ENCODE data around the gene NR1I2. TPM values are rescaled to one million over a fixed set of nuclear protein-coding genes. Genes with fewer than 3 reads are reported as not detected.
A peak's percentile ranks its signal among the peaks of the same experiment; 100 is the strongest.

The NR1I2 gene
- total RNA-seq, 4 donors from 2014 or later, result 78.0 to 271 (median 158) TPM

GRCh38 chr3:119768668-119769393 is 13.1 kb upstream of the NR1I2 start:
- 69 to 90% methylated on average over 3 to 9 of the region's 9 CpGs for whole genome bisulfite sequencing, 2 donors (ENCODE audit: low coverage in 1 of 2)
- in situ Hi-C loops (cut with MboI; ENCODE audit: low pct_ligation_motif_present in 1 of 4, low pct_unique_long_range_greater_than_20kb in 1 of 4, low sequenced_read_pairs in 3 of 4), result no loop called here
- H3K27ac ChIP-seq, result peak overlapping the region in 3 of 4 donors; percentile 4 to 68 (median 66)
- H3K4me1 ChIP-seq, result peaks cover 0 to 7% (median 0%) of the 10 kb centered on the region in 4 donors
- H3K27me3 ChIP-seq, result no peaks in the 10 kb centered on the region
- no peak overlapping the region for H3K4me3 ChIP-seq
- TF ChIP-seq POLR2AphosphoS5 (IDR thresholded peaks at IDR 0.05), result no peak
- no peak for TF ChIP-seq EP300 (IDR thresholded peaks at IDR 0.05; ENCODE audit: low read depth)
- no peak for TF ChIP-seq CTCF (IDR thresholded peaks at IDR 0.05)
- TF ChIP-seq POLR2A (IDR thresholded peaks at IDR 0.05), result no peak
- H3K36me3 ChIP-seq, result no peaks in the 10 kb centered on the region
- no peak for DNase-seq
- no peaks in the 10 kb centered on the region for H3K9me3 ChIP-seq
- intact Hi-C loops (cut with DNase I; ENCODE audit: low total_unique reads), result no loop called here

GRCh38 chr3:119769394-119770149 is 12.3 kb upstream of the NR1I2 start:
- intact Hi-C loops (cut with DNase I; ENCODE audit: low total_unique reads) (no loop called here), in situ Hi-C loops (cut with MboI; ENCODE audit: low pct_ligation_motif_present in 1 of 4, low pct_unique_long_range_greater_than_20kb in 1 of 4, low sequenced_read_pairs in 3 of 4) (no loop called here)
- no peak overlapping the region for H3K4me3 ChIP-seq
- WGBS, 2 donors (ENCODE audit: low coverage in 1 of 2), result 53 to 55% methylated on average over 8 of the region's 8 CpGs
- peak overlapping the region in 3 of 4 donors; percentile 4 to 68 (median 66) for H3K27ac ChIP-seq
- H3K9me3 ChIP-seq, result no peaks in the 10 kb centered on the region
- peaks cover 0 to 7% (median 0%) of the 10 kb centered on the region in 4 donors for H3K4me1 ChIP-seq
- no peaks in the 10 kb centered on the region for H3K27me3 ChIP-seq
- DNase-seq, result peak; percentile 44
- H3K36me3 ChIP-seq, result no peaks in the 10 kb centered on the region
- TF ChIP-seq CTCF (IDR thresholded peaks at IDR 0.05), result no peak
- TF ChIP-seq POLR2AphosphoS5 (IDR thresholded peaks at IDR 0.05), result peak in 1 of 3 donors; percentile 29

- 20 to 52% methylated on average over 1 to 2 of the region's 2 CpGs for WGBS, 2 donors (ENCODE audit: low coverage in 1 of 2)
- in situ Hi-C loops (cut with MboI; ENCODE audit: low pct_ligation_motif_present in 1 of 4, low pct_unique_long_range_greater_than_20kb in 1 of 4, low sequenced_read_pairs in 3 of 4), result no loop called here
- no peak for TF ChIP-seq POLR2A (IDR thresholded peaks at IDR 0.05)
- no peak for TF ChIP-seq CTCF (IDR thresholded peaks at IDR 0.05)
- no peak for TF ChIP-seq EP300 (IDR thresholded peaks at IDR 0.05; ENCODE audit: low read depth)
Measured at GRCh38 chr3:119774444-119774843, 7.5 kb upstream of the NR1I2 start.

GRCh38 chr3:119776304-119776703 is 5.6 kb upstream of the NR1I2 start:
- Histone ChIP-seq H3K4me3 (no peak overlapping the region), H3K36me3 (no peaks in the 10 kb centered on the region), H3K4me1 (peaks cover 4 to 13% (median 8%) of the 10 kb centered on the region in 4 donors), H3K27ac (no peak overlapping the region), H3K27me3 (no peaks in the 10 kb centered on the region), H3K9me3 (peaks cover 6 to 8% of the 10 kb centered on the region in 2 donors)
- DNase-seq, result no peak
- intact Hi-C loops (cut with DNase I; ENCODE audit: low total_unique reads) (no loop called here), in situ Hi-C loops (cut with MboI; ENCODE audit: low pct_ligation_motif_present in 1 of 4, low pct_unique_long_range_greater_than_20kb in 1 of 4, low sequenced_read_pairs in 3 of 4) (no loop called here)
- 67 to 73% methylated on average over 1 of the region's 1 CpG for WGBS, 2 donors (ENCODE audit: low coverage in 1 of 2)
- TF ChIP-seq CTCF (IDR thresholded peaks at IDR 0.05), result no peak
- no peak for TF ChIP-seq EP300 (IDR thresholded peaks at IDR 0.05; ENCODE audit: low read depth)
- no peak for TF ChIP-seq POLR2AphosphoS5 (IDR thresholded peaks at IDR 0.05)
- TF ChIP-seq POLR2A (IDR thresholded peaks at IDR 0.05), result no peak

More at GRCh38 chr3:119774444-119774843, 7.5 kb upstream of the NR1I2 start:
- H3K27ac ChIP-seq, result no peak overlapping the region
- peaks cover 0 to 2% (median 0%) of the 10 kb centered on the region in 4 donors for H3K4me1 ChIP-seq
- no peaks in the 10 kb centered on the region for H3K36me3 ChIP-seq
- no peaks in the 10 kb centered on the region for H3K27me3 ChIP-seq
- no peak overlapping the region for H3K4me3 ChIP-seq
- intact Hi-C loops (cut with DNase I; ENCODE audit: low total_unique reads), result no loop called here
- peaks cover 6 to 8% of the 10 kb centered on the region in 2 donors for H3K9me3 ChIP-seq
- DNase-seq, result no peak
